Stimulated activated CD4-positive, alpha-beta T cell treated with anti-CD3 and anti-CD28 coated beads, Interleukin-15, amount 100 ng/mL, for 1 hour (primary cell): ENCODE measurements around the gene PRKCE.

Experiments
- DNase-seq, 2 donors: peaks; one replicate each; pipeline ENCODE4 v3.0.0-alpha.2; 2020; ENCODE audit warnings: low read depth in 1 of 2, low spot score in 1 of 2

Gene PRKCE

GRCh38 chr2:45723857-45724256 is 72.4 kb downstream of the PRKCE start:
- no peak for DNase-seq

GRCh38 chr2:45724335-45724734 is 72.9 kb downstream of the PRKCE start:
- DNase-seq: no peak

- no peak for DNase-seq
Measured at GRCh38 chr2:45725731-45726130, 74.3 kb downstream of the PRKCE start.

- no peak for DNase-seq
Measured at GRCh38 chr2:45726188-45726587, 74.7 kb downstream of the PRKCE start.

- no peak for DNase-seq
Measured at GRCh38 chr2:45728458-45728942, 77.0 kb downstream of the PRKCE start.

- no peak for DNase-seq
Measured at GRCh38 chr2:45729753-45730512, 78.5 kb downstream of the PRKCE start.

- DNase-seq: no peak
Measured at GRCh38 chr2:45731141-45731540, 79.7 kb downstream of the PRKCE start.

- no peak for DNase-seq
Measured at GRCh38 chr2:45732436-45732835, 81.0 kb downstream of the PRKCE start.

- no peak for DNase-seq
Measured at GRCh38 chr2:45732946-45733345, 81.5 kb downstream of the PRKCE start.

- no peak for DNase-seq
Measured at GRCh38 chr2:45734336-45734735, 82.9 kb downstream of the PRKCE start.

GRCh38 chr2:45734952-45735351 is 83.5 kb downstream of the PRKCE start:
- no peak for DNase-seq

GRCh38 chr2:45736757-45737704 is 85.6 kb downstream of the PRKCE start:
- no peak for DNase-seq

- no peak for DNase-seq
Measured at GRCh38 chr2:45739796-45740485, 88.5 kb downstream of the PRKCE start.

- DNase-seq: no peak
Measured at GRCh38 chr2:45741161-45741850, 89.8 kb downstream of the PRKCE start.

GRCh38 chr2:45743531-45744396 is 92.3 kb downstream of the PRKCE start:
- DNase-seq: no peak

- no peak for DNase-seq
Measured at GRCh38 chr2:45745231-45745630, 93.8 kb downstream of the PRKCE start.

- DNase-seq: no peak
Measured at GRCh38 chr2:45746888-45747287, 95.4 kb downstream of the PRKCE start.

GRCh38 chr2:45747363-45747762 is 95.9 kb downstream of the PRKCE start:
- no peak for DNase-seq

GRCh38 chr2:45748239-45748638 is 96.8 kb downstream of the PRKCE start:
- DNase-seq: no peak

GRCh38 chr2:45750001-45750400 is 98.5 kb downstream of the PRKCE start:
- DNase-seq: no peak
